ENCODE results near the gene BCAS3.

BCAS3 gene

DNA sequence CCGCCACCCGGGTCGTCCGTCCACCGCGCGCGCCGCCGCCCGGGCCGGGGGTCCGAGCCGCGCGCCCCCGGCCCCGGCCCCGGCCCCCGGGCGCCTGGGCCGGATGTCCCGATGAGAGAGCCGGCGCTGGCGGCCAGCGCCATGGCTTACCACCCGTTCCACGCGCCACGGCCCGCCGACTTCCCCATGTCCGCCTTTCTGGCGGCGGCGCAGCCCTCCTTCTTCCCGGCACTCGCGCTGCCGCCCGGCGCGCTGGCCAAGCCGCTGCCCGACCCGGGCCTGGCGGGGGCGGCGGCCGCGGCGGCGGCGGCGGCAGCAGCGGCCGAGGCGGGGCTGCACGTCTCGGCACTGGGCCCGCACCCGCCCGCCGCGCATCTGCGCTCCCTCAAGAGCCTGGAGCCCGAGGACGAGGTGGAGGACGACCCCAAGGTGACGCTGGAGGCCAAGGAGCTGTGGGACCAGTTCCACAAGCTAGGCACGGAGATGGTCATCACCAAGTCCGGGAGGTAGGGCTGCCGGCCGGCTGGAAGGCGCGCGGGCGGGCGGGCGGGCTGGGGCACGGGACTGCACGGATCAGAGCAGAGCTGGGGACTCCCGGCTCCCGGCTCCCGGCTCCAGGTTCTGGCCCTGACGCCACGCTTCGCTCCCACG lies 722.5 kb downstream of the BCAS3 start:
- Histone ChIP-seq H3K4me2 (ENCODE audit: low read length) (no peak overlapping the region), H3K9ac (ENCODE audit: low read length) (no peak overlapping the region), H3K4me1 (ENCODE audit: insufficient read depth, low read length, severe bottlenecking) (peaks cover 8% of the 10 kb centered on the region), H3K36me3 (ENCODE audit: insufficient read depth, low read length) (no peaks in the 10 kb centered on the region), H3K27ac (ENCODE audit: low read depth, low read length, poor library complexity, severe bottlenecking) (no peak overlapping the region), H3K79me2 (ENCODE audit: insufficient read depth, low read length) (no peaks in the 10 kb centered on the region), H2AFZ (ENCODE audit: low read length) (no peak overlapping the region), H4K20me1 (ENCODE audit: insufficient read depth, low read length) (no peaks in the 10 kb centered on the region), H3K4me3 (ENCODE audit: low read depth, low read length, poor library complexity, severe bottlenecking) (no peak overlapping the region), H3K9me3 (ENCODE audit: low read length) (no peaks in the 10 kb centered on the region), H3K9me2 (ENCODE audit: low read depth, low read length) (no peaks in the 10 kb centered on the region), H3K27me3 (ENCODE audit: insufficient read depth, low read length) (peaks cover 10% of the 10 kb centered on the region; the same call in 1 of the 2 replicates), H3F3A (ENCODE audit: insufficient read depth, low read length) (no peaks in the 10 kb centered on the region)
- TF ChIP-seq CTCF (IDR thresholded peaks at IDR 0.05; ENCODE audit: low read length), result no peak
- no peak for TF ChIP-seq EZH2 (IDR thresholded peaks at IDR 0.05; ENCODE audit: borderline replicate concordance, low read length)

DNA sequence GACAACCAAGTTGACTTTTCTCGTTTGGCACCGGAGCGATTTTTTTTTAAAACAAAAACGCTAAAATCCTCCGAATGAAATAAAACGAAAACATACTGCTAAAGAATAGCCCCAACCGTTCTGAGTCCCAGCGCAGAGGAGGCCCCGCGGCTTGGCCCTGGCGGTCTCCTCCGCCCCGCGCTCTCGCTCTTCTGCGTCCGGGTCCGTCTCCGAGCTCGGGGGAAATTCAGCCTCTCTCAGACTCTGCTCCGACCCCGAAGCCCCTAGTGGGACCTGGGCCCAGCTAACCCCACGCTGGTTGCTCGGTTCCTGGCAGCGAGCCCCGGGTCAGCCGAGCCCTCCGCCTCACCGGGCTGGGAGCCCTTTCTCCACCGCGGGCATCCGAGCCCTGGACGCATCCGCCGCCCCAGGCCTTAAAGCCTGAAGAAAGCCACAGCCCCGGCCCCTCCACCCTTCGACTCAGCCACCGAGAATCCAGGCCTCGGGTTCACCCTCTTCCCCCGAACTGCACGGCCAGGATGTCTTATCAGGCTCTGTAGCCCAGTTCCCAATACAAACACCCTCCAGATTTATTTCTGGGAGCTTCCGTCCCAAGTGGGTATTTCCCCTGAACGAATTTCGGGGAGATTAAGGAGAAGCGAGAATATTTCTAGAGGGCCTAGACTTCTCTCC lies 723.2 kb downstream of the BCAS3 start:
- Histone ChIP-seq H3K9me2 (ENCODE audit: low read depth, low read length) (no peaks in the 10 kb centered on the region), H3K4me3 (ENCODE audit: low read depth, low read length, poor library complexity, severe bottlenecking) (no peak overlapping the region), H3K36me3 (ENCODE audit: insufficient read depth, low read length) (no peaks in the 10 kb centered on the region), H3K27me3 (ENCODE audit: insufficient read depth, low read length) (peaks cover 10% of the 10 kb centered on the region; the same call in 1 of the 2 replicates), H3K9me3 (ENCODE audit: low read length) (no peaks in the 10 kb centered on the region), H3F3A (ENCODE audit: insufficient read depth, low read length) (no peaks in the 10 kb centered on the region), H3K79me2 (ENCODE audit: insufficient read depth, low read length) (no peaks in the 10 kb centered on the region), H3K4me1 (ENCODE audit: insufficient read depth, low read length, severe bottlenecking) (peaks cover 8% of the 10 kb centered on the region), H3K9ac (ENCODE audit: low read length) (no peak overlapping the region), H3K27ac (ENCODE audit: low read depth, low read length, poor library complexity, severe bottlenecking) (no peak overlapping the region), H4K20me1 (ENCODE audit: insufficient read depth, low read length) (no peaks in the 10 kb centered on the region), H2AFZ (ENCODE audit: low read length) (no peak overlapping the region), H3K4me2 (ENCODE audit: low read length) (0 out of 2 replicates have a peak overlapping the region, but pooled peaks have one; percentile 12)
- TF ChIP-seq EZH2 (IDR thresholded peaks at IDR 0.05; ENCODE audit: borderline replicate concordance, low read length) (no peak), CTCF (IDR thresholded peaks at IDR 0.05; ENCODE audit: low read length) (no peak)

GRCh38 chr17:61401389-61402072 lies 723.9 kb downstream of the BCAS3 start:
- H3K9me3 ChIP-seq (ENCODE audit: low read length), result no peaks in the 10 kb centered on the region
- no peak overlapping the region for H3K27ac ChIP-seq (ENCODE audit: low read depth, low read length, poor library complexity, severe bottlenecking)
- H3K4me3 ChIP-seq (ENCODE audit: low read depth, low read length, poor library complexity, severe bottlenecking), result no peak overlapping the region
- H3K36me3 ChIP-seq (ENCODE audit: insufficient read depth, low read length), result no peaks in the 10 kb centered on the region
- no peaks in the 10 kb centered on the region for H4K20me1 ChIP-seq (ENCODE audit: insufficient read depth, low read length)
- no peak overlapping the region for H2AFZ ChIP-seq (ENCODE audit: low read length)
- no peaks in the 10 kb centered on the region for H3K79me2 ChIP-seq (ENCODE audit: insufficient read depth, low read length)
- no peak overlapping the region for H3K9ac ChIP-seq (ENCODE audit: low read length)
- H3K4me2 ChIP-seq (ENCODE audit: low read length), result no peak overlapping the region
- peaks cover 10% of the 10 kb centered on the region; the same call in 1 of the 2 replicates for H3K27me3 ChIP-seq (ENCODE audit: insufficient read depth, low read length)
- no peak for TF ChIP-seq EZH2 (IDR thresholded peaks at IDR 0.05; ENCODE audit: borderline replicate concordance, low read length)
- no peak for TF ChIP-seq CTCF (IDR thresholded peaks at IDR 0.05; ENCODE audit: low read length)
- no peaks in the 10 kb centered on the region for H3F3A ChIP-seq (ENCODE audit: insufficient read depth, low read length)
- peaks cover 8% of the 10 kb centered on the region for H3K4me1 ChIP-seq (ENCODE audit: insufficient read depth, low read length, severe bottlenecking)
- no peaks in the 10 kb centered on the region for H3K9me2 ChIP-seq (ENCODE audit: low read depth, low read length)

All from OCI-LY1 (cell line).